ENCODE results near the gene WARS2. TPM values are rescaled to one million over a fixed set of nuclear protein-coding genes. Genes with fewer than 3 reads are reported as not detected.

WARS2 gene
- total RNA-seq, 4 donors from 2014 or later: 16.9 to 20.9 (median 18.9) TPM

- TF ChIP-seq CTCF (IDR thresholded peaks at IDR 0.05): no peak
- DNase-seq (ENCODE audit: low spot score) (no peak), ATAC-seq (ENCODE audit: low FRiP score) (no peak)
Observed at GRCh38 chr1:119015547-119015946, 124.9 kb downstream of the WARS2 start.

GRCh38 chr1:119012383-119012782 lies 128.1 kb downstream of the WARS2 start:
- ATAC-seq (ENCODE audit: low FRiP score): no peak
- TF ChIP-seq CTCF (IDR thresholded peaks at IDR 0.05): no peak
- DNase-seq (ENCODE audit: low spot score): no peak

- DNase-seq (ENCODE audit: low spot score) (no peak), ATAC-seq (ENCODE audit: low FRiP score) (no peak)
- no peak for TF ChIP-seq CTCF (IDR thresholded peaks at IDR 0.05)
Observed at GRCh38 chr1:119011706-119012105, 128.7 kb downstream of the WARS2 start.

DNA sequence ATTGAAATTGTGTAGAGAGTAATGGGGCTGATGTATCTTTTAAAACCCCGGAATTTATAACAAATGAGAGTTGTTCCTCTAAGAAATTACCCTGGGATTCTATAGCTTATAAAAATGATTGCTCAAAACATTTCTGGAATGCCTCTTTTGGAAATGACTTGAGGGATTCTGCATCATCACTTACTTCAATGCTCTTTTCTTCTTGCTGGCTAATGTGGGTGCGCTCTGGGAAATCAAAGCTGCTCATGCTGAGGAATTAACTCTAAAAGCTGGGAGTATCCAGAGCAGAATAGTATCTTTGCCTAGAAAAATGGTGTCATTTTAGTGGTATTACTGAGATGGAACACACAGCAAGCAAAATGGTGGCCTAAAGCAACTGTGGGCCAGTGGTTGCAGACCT lies 129.3 kb downstream of the WARS2 start:
- no peak for DNase-seq (ENCODE audit: low spot score)
- no peak for TF ChIP-seq CTCF (IDR thresholded peaks at IDR 0.05)
- ATAC-seq (ENCODE audit: low FRiP score): no peak

- DNase-seq (ENCODE audit: low spot score) (no peak), ATAC-seq (ENCODE audit: low FRiP score) (no peak)
- TF ChIP-seq CTCF (IDR thresholded peaks at IDR 0.05): no peak
Observed at GRCh38 chr1:119010201-119010600, 130.3 kb downstream of the WARS2 start.

DNA sequence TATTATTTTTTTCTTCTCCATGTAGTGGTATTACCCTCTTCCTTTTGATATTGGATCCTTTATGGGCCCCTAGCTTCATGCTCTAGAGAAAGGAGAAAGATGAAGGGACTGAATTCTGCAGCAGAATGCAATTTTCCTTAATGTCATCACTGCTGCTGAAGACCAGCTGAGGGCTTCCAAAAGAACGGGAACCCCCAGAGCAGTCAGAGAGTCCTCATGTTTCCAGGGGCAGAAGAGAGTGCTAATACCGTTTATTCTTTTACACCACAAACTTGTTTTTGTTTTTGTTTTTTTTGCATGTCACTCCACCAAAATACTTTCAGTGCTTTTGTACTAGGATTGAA lies 131.2 kb downstream of the WARS2 start:
- ATAC-seq (ENCODE audit: low FRiP score) (no peak), DNase-seq (ENCODE audit: low spot score) (no peak)
- TF ChIP-seq CTCF (IDR thresholded peaks at IDR 0.05): no peak

GRCh38 chr1:119008483-119009311 lies 131.8 kb downstream of the WARS2 start:
- ATAC-seq (ENCODE audit: low FRiP score) (peak; percentile 29), DNase-seq (ENCODE audit: low spot score) (no peak)
- no peak for TF ChIP-seq CTCF (IDR thresholded peaks at IDR 0.05)
